ENCODE measurements around the gene MYO1G.
"Not testable (repeated sequence)": the region's sequence is repeated elsewhere in the genome, so short reads cannot be mapped to it uniquely, and the experiment has no call there.

Gene MYO1G

GRCh38 chr7:44999245-45000092 lies 20.7 kb upstream of the MYO1G start:
- DNase-seq, result peak; percentile 98 to 100 (median 99)

- DNase-seq, result no peak
Observed at GRCh38 chr7:44998153-44998871, 19.5 kb upstream of the MYO1G start.

GRCh38 chr7:44995555-44996493 lies 17.0 kb upstream of the MYO1G start:
- no peak for DNase-seq

GRCh38 chr7:44994877-44995554 lies 16.2 kb upstream of the MYO1G start:
- DNase-seq, result peak in 1 of 5 donors; percentile 44

- not testable (repeated sequence) for DNase-seq
Observed at GRCh38 chr7:44992004-44992795, 13.4 kb upstream of the MYO1G start.

- DNase-seq, result no peak
Observed at GRCh38 chr7:44990109-44991023, 11.6 kb upstream of the MYO1G start.

GRCh38 chr7:44989132-44989531 lies 10.3 kb upstream of the MYO1G start:
- no peak for DNase-seq

- DNase-seq, result no peak
Observed at GRCh38 chr7:44988701-44989100, 9.9 kb upstream of the MYO1G start.

- no peak for DNase-seq
Observed at GRCh38 chr7:44987996-44988395, 9.2 kb upstream of the MYO1G start.

- DNase-seq, result no peak
Observed at GRCh38 chr7:44987457-44987856, 8.6 kb upstream of the MYO1G start.

- DNase-seq, result peak; percentile 82 to 97 (median 92)
Observed at GRCh38 chr7:44986218-44987053, 7.6 kb upstream of the MYO1G start.

GRCh38 chr7:44985900-44986217 lies 7.0 kb upstream of the MYO1G start:
- DNase-seq, result no peak

GRCh38 chr7:44985033-44985695 lies 6.3 kb upstream of the MYO1G start:
- DNase-seq, result no peak

- DNase-seq, result no peak
Observed at GRCh38 chr7:44984478-44984758, 5.6 kb upstream of the MYO1G start.

GRCh38 chr7:44983742-44984477 lies 5.1 kb upstream of the MYO1G start:
- no peak for DNase-seq

- DNase-seq, result no peak
Observed at GRCh38 chr7:44982970-44983369, 4.2 kb upstream of the MYO1G start.

GRCh38 chr7:44982535-44982923 lies 3.7 kb upstream of the MYO1G start:
- DNase-seq, result no peak

GRCh38 chr7:44981035-44981706 lies 2.4 kb upstream of the MYO1G start:
- DNase-seq, result peak in 1 of 5 donors; percentile 51
